ENCODE data around the gene EFNB2.

EFNB2 gene, protein sequence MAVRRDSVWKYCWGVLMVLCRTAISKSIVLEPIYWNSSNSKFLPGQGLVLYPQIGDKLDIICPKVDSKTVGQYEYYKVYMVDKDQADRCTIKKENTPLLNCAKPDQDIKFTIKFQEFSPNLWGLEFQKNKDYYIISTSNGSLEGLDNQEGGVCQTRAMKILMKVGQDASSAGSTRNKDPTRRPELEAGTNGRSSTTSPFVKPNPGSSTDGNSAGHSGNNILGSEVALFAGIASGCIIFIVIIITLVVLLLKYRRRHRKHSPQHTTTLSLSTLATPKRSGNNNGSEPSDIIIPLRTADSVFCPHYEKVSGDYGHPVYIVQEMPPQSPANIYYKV

DNA sequence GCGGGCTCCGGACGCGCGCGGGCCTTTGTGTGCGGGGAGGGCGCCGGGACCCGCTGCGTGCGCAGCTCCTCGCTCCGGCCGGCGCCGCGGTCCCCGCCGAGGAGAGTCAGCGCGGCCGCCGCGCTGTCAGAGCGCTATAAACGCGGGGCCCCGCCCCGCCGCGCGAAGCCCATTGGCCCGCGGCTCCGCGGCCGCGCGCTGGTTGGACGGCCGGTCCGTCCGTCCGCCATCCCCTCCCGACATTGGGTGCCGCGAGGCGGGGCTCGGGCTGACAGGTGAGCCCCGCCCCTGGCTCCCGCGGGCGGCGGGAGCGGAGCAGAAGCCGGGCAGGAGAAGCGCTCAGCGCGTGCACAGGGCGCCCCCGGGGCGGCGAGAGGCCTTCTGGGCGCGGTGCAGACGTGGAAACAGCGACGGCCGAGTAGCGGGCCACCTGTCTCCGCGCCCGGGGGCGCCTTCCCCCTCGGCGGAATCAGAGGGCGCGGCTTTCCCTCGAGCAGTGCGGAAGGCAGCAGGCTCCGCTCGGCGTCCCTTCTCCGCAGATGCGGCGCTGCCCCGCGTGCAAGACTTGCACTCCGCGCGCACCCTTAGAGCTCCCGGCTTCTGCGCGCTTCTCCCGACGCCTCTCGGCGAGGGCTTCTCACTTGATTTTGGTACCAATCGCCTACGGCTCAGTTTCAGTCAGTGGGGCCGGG lies at the start of gene EFNB2:
EFNB2 (minus strand) TSS at position 111 of the 692 bp plus-strand sequence. CDS start 698 bp downstream, outside the sequence.
- DNase-seq, result peak; percentile 17 to 93 (median 80)

DNA sequence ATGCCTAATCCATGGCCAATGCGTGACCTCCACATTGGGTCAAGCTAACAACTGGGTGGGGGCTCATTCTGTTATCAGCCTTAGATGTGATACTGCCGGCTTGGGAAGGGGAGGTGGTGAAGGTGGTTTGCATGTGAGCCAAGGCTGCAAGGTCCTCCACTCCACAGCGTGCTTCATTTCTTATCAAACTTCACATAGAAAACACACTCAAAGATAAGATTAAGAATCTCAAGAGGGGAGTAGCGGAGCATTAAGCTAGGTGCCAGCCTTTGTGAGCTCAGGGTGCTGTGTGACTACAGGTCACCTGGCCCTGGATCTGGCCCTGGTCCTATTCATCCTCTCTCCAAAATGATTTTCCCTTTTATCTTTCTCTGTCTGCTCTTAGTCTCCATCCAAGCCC lies 45.8 kb upstream of the EFNB2 start:
- DNase-seq, result no peak

DNA sequence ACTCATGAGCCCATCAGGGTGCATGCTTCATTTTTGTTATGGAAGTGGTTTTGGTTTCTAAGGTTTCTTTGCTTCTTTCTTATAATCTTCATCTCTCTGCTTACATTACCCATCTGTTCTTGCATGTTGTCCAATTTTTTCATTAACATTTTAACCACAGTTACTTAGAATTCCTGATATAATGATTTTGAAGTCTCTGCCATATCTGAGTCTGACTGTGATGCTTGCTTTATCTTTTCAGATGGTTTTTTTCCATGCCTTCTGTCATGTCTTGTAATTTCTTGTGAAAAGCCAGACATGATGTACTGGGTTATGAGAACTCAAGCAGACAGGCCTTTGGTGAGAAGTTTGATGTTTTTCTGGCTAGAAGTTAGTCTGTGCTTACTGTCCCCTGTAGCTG lies 40.4 kb upstream of the EFNB2 start:
- no peak for DNase-seq

DNA sequence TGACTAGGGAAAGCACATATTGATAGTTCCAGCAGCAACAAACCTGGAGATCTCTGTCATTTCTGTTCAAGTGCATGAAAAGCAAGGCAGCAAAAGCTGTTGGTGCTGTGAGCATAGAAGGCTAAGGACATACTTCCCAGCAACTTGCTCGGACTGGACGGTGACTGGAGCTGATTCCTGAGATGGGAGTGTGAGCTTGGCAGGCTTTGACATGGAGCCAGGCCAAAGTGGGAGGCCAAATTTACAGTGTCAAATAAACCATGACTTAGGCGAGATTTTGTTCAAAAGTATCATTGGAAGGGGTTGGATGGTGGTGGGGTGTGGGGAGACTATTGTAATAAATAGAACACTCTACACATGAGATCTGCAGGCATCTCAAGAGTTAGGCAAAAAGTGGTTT lies 38.4 kb upstream of the EFNB2 start:
- no peak for DNase-seq

DNA sequence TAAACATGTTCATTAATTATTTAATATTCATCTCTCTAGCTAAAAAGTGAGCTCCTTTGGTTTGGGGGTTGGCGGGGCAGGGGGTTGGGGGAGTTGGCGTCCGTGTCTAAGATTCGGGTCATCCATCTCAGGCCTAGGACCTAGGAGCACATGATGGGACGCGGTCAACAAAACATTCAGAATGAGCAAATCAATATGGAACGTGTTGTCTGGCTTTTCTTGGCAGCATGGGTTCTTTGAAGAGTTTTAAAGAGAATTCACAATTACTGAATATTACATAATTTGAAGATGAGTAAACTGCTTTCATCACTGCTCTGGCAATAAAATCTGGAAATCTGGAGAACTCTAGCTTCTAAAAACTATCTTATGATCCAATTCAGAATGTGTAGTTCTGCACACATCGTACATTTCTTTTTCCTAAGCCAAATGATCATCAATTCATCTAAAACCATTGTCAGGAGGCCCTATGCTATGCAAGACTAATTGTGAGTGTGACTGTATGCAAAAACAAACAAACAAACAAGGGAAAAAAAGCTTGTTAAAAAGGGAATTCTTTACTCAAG lies 37.9 kb upstream of the EFNB2 start:
- DNase-seq, result no peak

DNA sequence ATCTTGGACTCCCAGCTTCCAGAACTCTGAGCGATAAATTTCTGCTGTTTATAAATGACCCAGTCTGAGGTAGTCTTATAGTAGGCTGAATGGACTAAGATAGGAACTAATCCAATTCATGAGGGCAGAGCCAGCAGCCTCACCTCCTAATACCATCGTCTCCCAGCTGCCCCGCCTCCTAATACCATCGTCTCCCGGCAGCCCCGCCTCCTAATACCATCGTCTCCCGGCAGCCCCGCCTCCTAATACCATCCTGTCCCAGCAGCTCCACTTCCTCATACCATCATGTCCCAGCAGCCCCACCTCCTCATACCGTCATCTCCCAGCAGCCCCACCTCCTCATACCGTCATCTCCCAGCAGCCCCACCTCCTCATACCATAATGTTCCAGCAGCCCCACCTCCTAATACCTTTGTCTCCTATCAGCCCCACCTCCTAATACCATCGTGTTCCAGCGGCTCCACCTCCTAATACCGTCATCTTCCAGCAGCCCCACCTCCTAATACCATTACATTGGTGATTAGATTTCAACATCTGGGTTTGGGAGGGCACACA lies 34.9 kb upstream of the EFNB2 start:
- peak in 10 of 56 donors; percentile 7 to 43 (median 26) for DNase-seq

DNA sequence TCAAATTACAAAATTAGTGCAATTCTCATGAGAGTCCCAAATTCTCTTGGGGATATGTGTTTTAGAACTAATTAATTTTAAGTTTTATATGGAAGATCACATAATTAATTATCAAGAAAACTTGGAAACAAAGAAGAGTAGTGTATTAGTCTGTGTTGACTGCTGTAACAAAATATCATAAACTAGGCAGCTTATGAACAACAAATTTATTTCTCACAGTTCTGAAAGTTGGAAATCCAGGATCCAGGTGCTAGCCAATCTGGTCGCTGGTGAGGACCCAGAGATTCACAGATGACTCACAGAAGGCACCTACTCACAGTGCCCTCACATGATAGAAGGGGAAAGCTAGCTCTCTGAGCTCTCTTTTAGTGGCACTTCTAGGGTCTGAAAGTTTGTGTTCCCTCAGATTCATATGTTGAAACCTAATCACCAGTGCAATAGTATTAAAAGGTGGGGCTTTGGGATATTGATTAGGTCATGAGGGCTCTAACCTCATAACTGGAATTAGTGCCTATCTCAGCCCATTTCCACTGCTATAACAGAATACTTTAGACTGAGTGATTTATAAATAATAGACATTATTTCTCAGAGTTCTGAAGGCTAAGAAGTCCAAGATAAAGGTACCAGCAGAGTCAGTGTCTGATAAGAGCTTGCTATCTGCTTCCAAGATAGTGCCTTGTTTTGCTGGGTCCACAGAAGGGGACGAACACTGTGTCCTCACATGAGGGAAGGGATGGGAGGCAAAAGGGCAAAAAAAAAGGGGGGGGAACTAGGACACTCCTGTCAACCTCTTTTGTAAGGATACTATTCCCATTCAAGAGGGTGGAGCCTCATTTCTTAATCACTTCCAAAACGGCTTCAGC lies 34.0 kb upstream of the EFNB2 start:
- no peak for DNase-seq

DNA sequence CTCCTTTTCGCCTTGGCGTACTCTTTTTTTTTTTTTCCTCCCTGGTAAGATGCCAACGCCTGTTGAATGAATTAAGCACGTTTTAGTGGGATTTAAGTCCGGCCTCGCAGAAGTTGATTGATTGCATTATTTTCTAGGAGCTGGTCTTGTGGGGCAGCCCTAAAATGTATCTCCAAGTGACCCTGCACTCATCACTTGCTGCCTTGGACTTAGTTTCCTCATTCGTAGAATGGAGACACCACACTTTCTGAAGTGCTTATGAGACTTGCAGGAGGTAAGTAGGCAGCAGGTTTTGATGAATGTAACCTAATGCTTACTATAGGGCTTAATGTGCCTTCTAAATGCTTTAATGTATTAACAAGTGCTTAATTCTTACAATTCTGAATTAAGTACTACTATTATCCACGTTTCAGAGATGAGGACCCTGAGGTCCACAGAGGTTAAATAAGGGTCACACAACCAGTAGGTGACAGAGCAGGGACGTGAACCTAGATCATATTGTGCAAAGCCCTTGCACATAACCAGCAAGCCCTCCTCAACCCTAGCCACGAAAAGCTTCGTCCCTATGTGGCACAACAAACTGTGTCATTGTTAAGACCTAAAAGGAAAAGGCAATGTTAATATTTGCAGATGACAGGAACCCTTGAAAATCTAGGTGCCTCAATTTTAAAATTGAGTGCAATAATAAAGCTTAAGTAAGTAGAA lies 33.0 kb upstream of the EFNB2 start:
- no peak for DNase-seq

DNA sequence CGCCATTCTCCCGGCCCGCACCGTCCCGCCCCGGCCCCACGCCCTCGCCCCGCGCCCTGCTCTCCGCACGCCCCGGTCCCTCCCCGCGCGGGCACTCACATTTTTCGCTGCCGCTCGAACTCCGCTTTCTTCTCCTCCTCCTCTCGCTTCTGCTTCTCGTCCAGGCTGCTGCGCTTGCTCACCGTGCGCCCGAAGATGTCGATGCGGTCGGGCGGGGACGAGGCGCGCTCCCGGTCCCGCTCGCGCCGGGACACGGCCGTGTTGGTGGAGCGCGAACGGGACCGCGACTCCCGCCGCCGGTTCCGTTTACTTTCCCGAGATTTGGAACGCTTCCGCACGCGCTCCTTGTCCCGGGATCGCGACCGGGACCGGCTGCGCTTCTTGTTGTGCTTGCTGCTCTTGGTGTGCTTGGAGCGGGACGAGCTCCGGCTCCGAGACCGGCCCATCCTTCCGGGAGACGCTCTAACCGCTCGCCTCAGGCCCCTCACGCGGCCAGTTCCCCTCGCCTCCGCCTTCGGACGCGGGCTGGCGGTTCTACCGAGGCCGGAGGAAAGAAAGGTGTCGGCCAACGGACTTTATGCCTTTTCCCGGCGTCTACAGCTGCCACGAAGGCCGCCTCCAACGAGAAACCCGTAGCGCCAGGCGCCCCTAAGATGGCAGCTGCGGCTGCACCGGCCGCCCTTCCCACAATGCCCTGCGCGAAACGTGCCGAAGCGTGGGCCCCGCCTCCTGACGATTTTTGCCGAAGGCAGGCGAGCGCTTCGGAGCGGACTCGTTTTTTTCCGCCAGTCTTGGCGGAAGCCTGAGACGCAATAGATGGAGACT lies 32.2 kb upstream of the EFNB2 start, which contains the start of gene ARGLU1:
ARGLU1 (minus strand) TSS at position 664 of the 825 bp plus-strand sequence; CDS start at position 446, 218 bp downstream.
- peak; percentile 39 to 96 (median 87) for DNase-seq

DNA sequence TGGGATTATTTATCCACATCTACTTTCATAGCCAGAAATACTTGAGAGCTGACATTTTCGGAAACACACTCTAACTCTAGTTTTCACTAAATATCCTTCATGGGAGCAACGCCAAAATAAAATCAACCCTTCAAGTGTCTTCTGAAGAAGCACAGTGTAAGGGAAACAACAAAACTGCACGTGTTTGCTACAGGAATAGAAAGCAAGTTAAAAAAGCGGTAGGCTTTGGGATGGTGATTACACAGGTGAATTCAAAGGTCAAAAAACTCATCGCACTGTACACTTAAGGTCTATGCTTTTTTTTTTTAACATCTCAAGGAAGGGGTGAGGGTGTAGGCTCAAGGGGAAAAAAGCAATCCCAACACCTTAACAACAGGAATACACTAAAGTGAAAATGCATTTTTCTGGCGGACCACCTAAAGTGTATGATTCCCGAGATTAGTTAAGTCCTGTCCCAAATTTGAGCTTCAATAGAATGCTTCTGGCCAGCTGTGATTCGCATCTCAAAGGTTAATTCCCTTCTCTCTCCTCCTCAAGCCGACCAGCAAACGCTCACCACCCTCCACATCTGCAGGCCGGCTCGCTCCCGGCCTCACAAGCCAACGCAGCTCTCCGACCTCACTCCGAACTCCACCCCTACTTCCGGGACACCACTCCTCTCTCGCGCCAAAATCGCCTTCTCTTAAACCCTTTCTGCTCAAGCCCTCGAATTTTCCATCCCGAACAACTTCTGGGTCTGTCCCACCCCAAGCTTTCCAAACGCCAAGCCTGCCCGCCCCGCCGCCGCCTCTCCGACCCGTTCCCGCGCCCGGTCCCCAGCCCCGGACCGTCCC lies 31.4 kb upstream of the EFNB2 start:
- peak in 26 of 56 donors; percentile 8 to 56 (median 38) for DNase-seq

DNA sequence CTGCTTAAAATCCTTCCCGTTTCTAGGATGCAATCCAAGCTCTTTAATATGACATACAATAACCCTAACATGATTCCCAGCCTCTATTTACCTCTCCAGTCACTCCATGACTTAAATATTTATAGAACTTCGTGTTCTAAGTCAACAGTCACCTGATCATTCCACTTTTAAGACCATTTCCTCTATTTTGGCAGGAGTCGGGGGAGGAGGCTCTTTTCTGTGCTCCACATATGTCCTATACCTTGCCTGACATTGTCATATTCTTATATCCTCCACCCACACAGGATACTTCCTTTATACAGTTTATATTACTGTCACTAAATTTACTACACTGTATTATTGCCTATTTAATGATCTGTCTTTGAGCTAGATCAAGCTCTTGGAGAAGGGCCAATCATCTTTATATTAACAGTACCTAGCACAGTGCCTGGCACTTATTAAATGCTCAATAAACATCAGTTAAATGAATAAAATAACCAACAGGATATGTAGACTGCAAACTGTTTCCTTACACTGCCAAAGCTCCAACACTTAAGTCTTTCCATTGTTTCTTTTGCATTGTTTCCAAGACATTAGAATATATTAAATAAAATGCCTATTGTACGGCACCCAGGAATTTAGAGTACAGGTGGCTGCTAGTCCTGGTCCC lies 29.8 kb upstream of the EFNB2 start:
- no peak for DNase-seq

DNA sequence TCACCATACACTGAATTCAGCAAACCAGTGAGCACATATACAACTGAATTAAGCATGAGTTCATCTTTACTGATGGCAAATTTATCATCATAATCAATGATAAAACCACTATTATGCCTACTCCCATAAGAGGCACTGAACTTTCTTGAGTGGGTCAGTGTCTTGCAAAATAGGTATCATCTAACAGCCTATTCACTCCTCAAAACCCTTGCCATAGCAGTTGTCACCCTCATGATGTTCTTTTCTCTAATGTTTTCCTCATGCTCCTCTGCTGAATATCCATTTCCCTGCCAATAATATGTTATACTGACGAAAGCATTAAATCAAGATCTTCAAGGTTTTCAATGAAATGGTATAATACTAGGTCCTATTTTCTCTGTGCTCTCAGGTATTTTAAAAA lies 26.8 kb upstream of the EFNB2 start:
- no peak for DNase-seq

DNA sequence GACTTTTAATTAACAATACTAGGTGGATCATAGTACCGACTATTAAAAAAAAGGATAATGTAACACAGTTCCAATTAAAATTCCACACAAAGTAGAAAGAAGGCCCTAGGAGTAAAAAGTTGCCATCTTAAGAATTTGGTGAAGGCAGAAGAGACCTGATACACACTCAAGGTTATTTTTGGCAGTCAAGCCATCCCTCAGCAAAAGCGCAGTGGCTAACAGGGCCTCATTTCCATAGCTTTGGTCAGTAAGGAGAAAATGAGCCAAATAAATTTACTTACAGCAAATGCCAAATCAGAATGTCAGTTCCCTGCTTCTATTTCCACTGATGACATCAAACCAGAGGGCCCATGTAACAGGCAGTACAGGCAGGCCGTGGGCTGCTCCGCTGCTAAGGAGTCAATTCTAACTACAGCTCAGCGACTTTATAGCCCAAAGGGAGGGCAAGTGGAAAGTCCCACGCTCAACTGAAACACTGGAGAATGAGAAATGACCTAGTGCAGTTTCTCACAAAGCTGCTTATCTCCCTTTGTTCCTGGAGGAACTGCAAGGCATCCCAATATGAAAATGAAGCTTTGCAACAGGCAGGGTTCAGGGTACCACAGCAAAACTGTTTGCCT lies 26.2 kb upstream of the EFNB2 start:
- DNase-seq, result peak in 3 of 56 donors; percentile 2 to 6 (median 4)

DNA sequence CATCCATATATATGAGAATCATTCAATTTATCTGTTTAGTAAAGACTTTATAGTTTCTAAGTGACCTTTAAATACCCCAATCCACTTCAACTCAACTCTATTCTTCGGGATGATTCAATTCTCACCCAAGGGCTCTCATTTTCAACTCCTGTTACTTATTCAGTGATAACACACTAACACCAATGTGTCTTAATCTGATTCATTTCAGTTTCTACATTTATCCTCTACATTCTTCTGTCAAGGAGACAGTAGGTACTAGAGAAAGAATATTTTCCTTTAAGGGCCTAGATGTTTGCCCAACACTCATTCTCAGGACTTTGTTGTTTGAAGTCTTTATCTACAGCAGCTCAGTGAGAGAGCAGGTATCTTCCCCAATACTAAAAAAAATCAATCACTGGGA lies 25.4 kb upstream of the EFNB2 start:
- no peak for DNase-seq

DNA sequence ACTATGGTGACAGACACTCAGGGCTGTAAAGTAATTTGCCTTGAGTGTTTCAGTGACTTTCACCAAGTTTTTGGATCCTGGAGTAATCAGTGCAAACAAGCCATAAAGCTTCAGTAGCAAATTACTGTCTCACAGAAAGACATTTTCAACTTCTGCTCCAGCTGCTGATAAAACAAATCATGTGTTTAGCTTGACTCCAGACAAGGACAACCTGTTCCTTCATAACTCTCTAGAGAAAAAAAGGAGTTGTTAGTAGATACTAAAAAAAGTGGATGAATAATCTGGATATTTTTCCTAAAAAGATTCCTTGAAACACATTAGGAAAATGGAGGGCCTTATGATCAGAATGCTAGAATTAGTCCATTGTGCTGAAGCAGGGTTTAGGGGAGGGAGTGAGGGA lies 23.1 kb upstream of the EFNB2 start:
- no peak for DNase-seq

DNA sequence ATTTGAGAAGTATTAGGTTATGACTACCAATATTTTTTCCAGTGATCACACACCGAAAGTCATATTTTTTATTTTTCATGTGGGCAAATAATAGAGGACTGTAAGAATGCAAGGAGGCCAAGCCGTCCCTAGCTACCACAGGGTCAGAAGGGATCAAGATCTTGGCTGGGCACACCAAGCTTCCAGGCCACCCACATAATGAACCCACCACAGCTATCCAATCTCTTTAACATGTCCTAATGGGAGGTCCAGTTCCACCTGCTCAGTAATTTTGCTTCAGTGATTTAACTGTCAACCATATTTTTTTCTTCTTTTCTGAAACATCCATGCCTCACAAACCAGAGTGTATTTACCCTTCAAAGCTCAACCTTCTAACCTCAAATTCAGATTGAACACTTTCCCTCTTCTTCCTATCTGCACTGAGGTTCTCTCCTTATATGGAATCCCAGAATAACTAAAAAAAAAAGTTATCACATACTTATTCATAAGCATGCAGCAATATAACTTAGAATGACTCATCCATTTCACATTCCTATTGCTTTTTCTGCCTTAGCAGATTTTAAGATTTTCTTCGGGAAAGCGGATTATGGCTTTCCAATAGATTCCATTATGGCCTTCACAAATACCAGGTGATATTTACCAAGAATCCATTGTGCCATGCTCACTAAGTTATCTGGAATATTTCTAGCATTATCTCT lies 20.3 kb upstream of the EFNB2 start:
- no peak for DNase-seq

DNA sequence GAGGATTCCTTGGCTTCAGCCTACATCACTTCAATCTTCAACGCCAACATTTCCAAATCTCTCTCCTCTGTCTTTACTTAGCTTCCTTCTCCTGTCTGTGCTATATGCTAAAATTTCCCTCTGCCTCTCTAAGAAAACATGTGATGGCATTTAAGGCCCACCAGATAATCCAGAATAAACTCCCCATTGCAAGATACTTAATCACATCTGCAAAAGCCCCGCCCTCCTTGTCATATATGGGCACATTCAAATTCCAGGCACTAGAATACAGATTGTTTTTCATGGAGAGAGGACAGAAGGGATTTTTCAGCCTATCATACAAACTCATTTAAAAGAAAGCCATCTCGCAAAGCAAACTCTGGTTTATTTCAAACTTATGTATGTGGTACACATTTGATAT lies 16.3 kb upstream of the EFNB2 start:
- no peak for DNase-seq

Measured in amygdala (tissue), 56 donors.